B cell (primary cell): ENCODE data around the gene GAMT. TPM values are rescaled to one million over a fixed set of nuclear protein-coding genes. Genes with fewer than 3 reads are reported as not detected.

Experiments
- ATAC-seq: fragments of 200-7000 bp; cut with Tn5 transposase; one replicate; pipeline ENCODE4 v1.10.0; 2021; ENCODE audit warnings: low read depth, mild to moderate bottlenecking, moderate number of reproducible peaks, moderate library complexity
- CTCF ChIA-PET: fragments of 350-600 bp; sonication (Branson Sonifier 250); formaldehyde crosslinking; loops from one replicate; lab custom pipeline; 2021; ENCODE audit warnings: antibody characterized with exemption, inconsistent platforms; lab: Charles Lee
- POLR2A ChIA-PET: fragments of 350-600 bp; sonication (Branson Sonifier 250); formaldehyde crosslinking; loops from one replicate; lab custom pipeline; 2021; ENCODE audit warnings: antibody characterized with exemption; lab: Charles Lee
- DNase-seq: peaks from one replicate; pipeline ENCODE4 v3.0.0; 2013
- H2AFZ ChIP-seq: 2 replicates; pipeline ENCODE4 v1.6.1; 2012; ENCODE audit warnings: mild to moderate bottlenecking, low read depth, low read length; ENCODE audit not compliant: insufficient read depth, poor library complexity, severe bottlenecking
- H3K27ac ChIP-seq, 2 donors: 1 replicate in 1 of 2; 2 replicates in 1 of 2; pipeline ENCODE4 v1.5.1; 2012 to 2013; ENCODE audit warnings: low read length in 2 of 2, mild to moderate bottlenecking in 2 of 2, moderate library complexity in 1 of 2
- H3K27me3 ChIP-seq, 4 experiments: fragments of 200-600 bp in 1 of 4; sonication (generic) in 1 of 4; replicated peaks in 1 of 4; 1 replicate in 2 of 4; 2 replicates in 2 of 4; pipeline versions ENCODE4 v1.6.1 to v1.7.0; 2013 to 2016; ENCODE audit warnings: low read length in 3 of 4, mild to moderate bottlenecking in 2 of 4, mixed read lengths in 1 of 4, moderate library complexity in 1 of 4; ENCODE audit not compliant: insufficient read depth in 4 of 4, control insufficient read depth in 3 of 4; ENCODE audit errors: control extremely low read depth in 1 of 4
- H3K36me3 ChIP-seq, 2 experiments: replicated peaks in 1 of 2; 1 replicate in 1 of 2; 2 replicates in 1 of 2; pipeline versions ENCODE4 v1.6.1 to v1.7.1; 2013; ENCODE audit warnings: low read length in 1 of 2; ENCODE audit not compliant: insufficient read depth in 2 of 2, control insufficient read depth in 1 of 2; ENCODE audit errors: control extremely low read depth in 1 of 2, extremely low read depth in 1 of 2
- H3K4me1 ChIP-seq, 2 donors: fragments of 200-600 bp in 1 of 2; sonication (generic) in 1 of 2; 1 replicate in 1 of 2; 2 replicates in 1 of 2; pipeline versions ENCODE4 v1.5.1 to v1.6.1; 2013 to 2017; ENCODE audit warnings: low read length in 2 of 2; ENCODE audit not compliant: control insufficient read depth in 2 of 2, insufficient read depth in 2 of 2
- H3K4me2 ChIP-seq: replicated peaks from 2 replicates; pipeline ENCODE3; 2012; ENCODE audit warnings: mild to moderate bottlenecking, low read depth, low read length; ENCODE audit not compliant: poor library complexity, severe bottlenecking
- H3K4me3 ChIP-seq, 5 experiments: fragments of 200-600 bp in 1 of 5; sonication (generic) in 1 of 5; 1 replicate in 3 of 5; 2 replicates in 2 of 5; pipeline versions ENCODE4 v1.5.1 to v1.7.0; 2011 to 2016; ENCODE audit warnings: low read length in 4 of 5, mild to moderate bottlenecking in 4 of 5, low read depth in 2 of 5, control low read depth in 1 of 5, moderate library complexity in 1 of 5; ENCODE audit not compliant: insufficient read depth in 1 of 5; ENCODE audit errors: control extremely low read depth in 1 of 5, extremely low read depth in 1 of 5
- H3K79me2 ChIP-seq: fragments of 200-600 bp; sonication (generic); one replicate; pipeline ENCODE4 v1.6.0; 2016; ENCODE audit warnings: low read length; ENCODE audit not compliant: control insufficient read depth, insufficient read depth
- H3K9ac ChIP-seq: fragments of 200-600 bp; sonication (generic); 2 replicates; pipeline ENCODE4 v1.6.1; 2017; ENCODE audit warnings: mild to moderate bottlenecking, low read length, moderate library complexity
- H3K9me3 ChIP-seq, 3 donors: one replicate each; pipeline versions ENCODE4 v1.6.1 to v1.7.1; 2013; ENCODE audit warnings: low read length in 2 of 3; ENCODE audit not compliant: control insufficient read depth in 2 of 3, insufficient read depth in 1 of 3; ENCODE audit errors: control extremely low read depth in 1 of 3
- H4K20me1 ChIP-seq: 2 replicates; pipeline ENCODE4 v1.6.0; 2012; ENCODE audit warnings: mild to moderate bottlenecking, low read length; ENCODE audit not compliant: insufficient read depth, control insufficient read depth, poor library complexity, severe bottlenecking
- H3K27ac Mint-ChIP-seq: one replicate; pipeline ENCODE4 v1.8.0; 2021; ENCODE audit warnings: mixed read lengths
- H3K27me3 Mint-ChIP-seq: one replicate; pipeline ENCODE4 v1.8.0; 2021; ENCODE audit warnings: mixed read lengths
- H3K4me1 Mint-ChIP-seq: one replicate; pipeline ENCODE4 v1.8.0; 2021; ENCODE audit warnings: mixed read lengths
- H3K4me3 Mint-ChIP-seq: one replicate; pipeline ENCODE4 v1.8.0; 2021; ENCODE audit warnings: mixed read lengths
- H3K9me3 Mint-ChIP-seq: one replicate; pipeline ENCODE4 v1.8.0; 2022; ENCODE audit warnings: mixed read lengths; ENCODE audit not compliant: insufficient read depth
- CTCF ChIP-seq: fragments of 200-600 bp; IDR thresholded peaks from one replicate; pipeline ENCODE4 v1.8.0; 2022; ENCODE audit warnings: antibody characterized with exemption, mild to moderate bottlenecking
- EZH2 ChIP-seq: IDR thresholded peaks from 2 replicates; pipeline ENCODE4 v1.6.1; 2012; ENCODE audit warnings: borderline replicate concordance, low read depth, mild to moderate bottlenecking, moderate library complexity, low read length; ENCODE audit not compliant: insufficient read depth, poor library complexity, severe bottlenecking
- WGBS: methylation state at CpG from one replicate; pipeline ENCODE4 v1.1.5; 2013; ENCODE audit warnings: missing lambda C conversion rate; ENCODE audit not compliant: insufficient coverage; 5-methylcytosine and 5-hydroxymethylcytosine counted together
- intact Hi-C: fragments of 100-400 bp; cut with micrococcal nuclease; formaldehyde crosslinking; loops from one replicate; pipeline ENCODE4 v1.10.0; 2022
- polyA plus RNA-seq: library from polyadenylated mRNA; depleted of rRNA; stranded (reverse); fragments of >200 nt; gene quantifications from 2 replicates; pipeline ENCODE4 v1.2.3, GENCODE V29; 2012
- total RNA-seq, 2 donors: library from RNA; stranded (reverse); fragments of 120-200 nt in 1 of 2; gene quantifications; 1 replicate in 1 of 2; 2 replicates in 1 of 2; pipeline versions ENCODE4 v1.2.3 to v1.2.4, GENCODE V29; 2013 to 2022

The GAMT gene
- total and polyA plus RNA-seq, 2 donors (not counting 1 experiment from before 2014, with no cell fraction given): 8.8 to 12.1 TPM

- peaks cover 19 to 33% of the 10 kb centered on the region in 2 donors for H3K4me1 ChIP-seq
- peaks cover 36% of the 10 kb centered on the region for H4K20me1 ChIP-seq
- H3K4me1 Mint-ChIP-seq: peaks cover 28% of the 10 kb centered on the region
- H3K4me3 Mint-ChIP-seq: peak overlapping the region; percentile 45
- ChIA-PET POLR2A (no interaction called here), CTCF (no interaction called here)
- TF ChIP-seq EZH2: no peak
- no peak for TF ChIP-seq CTCF
- H3K9me3 ChIP-seq: peaks cover 0 to 29% (median 0%) of the 10 kb centered on the region in 3 donors
- intact Hi-C loops: no loop called here
- DNase-seq (no peak), ATAC-seq (no peak)
- H3K4me2 ChIP-seq: no peak overlapping the region
- H3K27ac Mint-ChIP-seq: peak overlapping the region; percentile 37
- 28% methylated on average over 4 of the region's 4 CpGs for WGBS
- no peaks in the 10 kb centered on the region for H3K79me2 ChIP-seq
- H3K4me3 ChIP-seq: no peak overlapping the region
- no peaks in the 10 kb centered on the region for H3K9me3 Mint-ChIP-seq
- H3K36me3 ChIP-seq: no peaks in the 10 kb centered on the region
- no peak overlapping the region for H2AFZ ChIP-seq
- peaks cover 34% of the 10 kb centered on the region for H3K27me3 Mint-ChIP-seq
- no peak overlapping the region for H3K27ac ChIP-seq
- H3K27me3 ChIP-seq: peaks cover 0 to 64% (median 39%) of the 10 kb centered on the region in 4 experiments
- no peak overlapping the region for H3K9ac ChIP-seq
Measured at GRCh38 chr19:1447504-1447903, 46.2 kb upstream of the GAMT start.

- intact Hi-C loops: no loop called here
- peaks cover 0 to 26% (median 0%) of the 10 kb centered on the region in 3 donors for H3K9me3 ChIP-seq
- no peaks in the 10 kb centered on the region for H3K36me3 ChIP-seq
- H3K27me3 Mint-ChIP-seq: peaks cover 34% of the 10 kb centered on the region
- no peaks in the 10 kb centered on the region for H3K79me2 ChIP-seq
- H2AFZ ChIP-seq: no peak overlapping the region
- no peak overlapping the region for H3K27ac ChIP-seq
- no peak for ATAC-seq
- H4K20me1 ChIP-seq: peaks cover 42% of the 10 kb centered on the region
- H3K4me2 ChIP-seq: peak overlapping the region; percentile 86
- ChIA-PET CTCF (no interaction called here), POLR2A (no interaction called here)
- peaks cover 19 to 33% of the 10 kb centered on the region in 2 donors for H3K4me1 ChIP-seq
- WGBS: 6% methylated on average over 63 of the region's 63 CpGs
- H3K4me3 Mint-ChIP-seq: peak overlapping the region; percentile 45
- peaks cover 28% of the 10 kb centered on the region for H3K4me1 Mint-ChIP-seq
- peak; percentile 64 for DNase-seq
- peaks cover 0 to 58% (median 34%) of the 10 kb centered on the region in 4 experiments for H3K27me3 ChIP-seq
- no peak overlapping the region for H3K9ac ChIP-seq
- peak; percentile 66 for TF ChIP-seq EZH2
- no peak for TF ChIP-seq CTCF
- H3K4me3 ChIP-seq: no peak overlapping the region
- no peaks in the 10 kb centered on the region for H3K9me3 Mint-ChIP-seq
- peak overlapping the region; percentile 20 for H3K27ac Mint-ChIP-seq
Measured at GRCh38 chr19:1446713-1447481, 45.6 kb upstream of the GAMT start.
